ENCODE data around the gene POLRMT.
A peak's percentile ranks its signal among the peaks of the same experiment; 100 is the strongest.

The POLRMT gene

GRCh38 chr19:588093-588740, 45.1 kb downstream of the POLRMT start (continued):
- TF ChIP-seq ZNF629 (tag by site-specific recombination; IDR thresholded peaks at IDR 0.05) (peak; percentile 42), KLF10 (tag by site-specific recombination; IDR thresholded peaks at IDR 0.05) (peak; percentile 75), ZNF140 (tag by site-specific recombination; IDR thresholded peaks at IDR 0.05) (no peak), ZNF324 (tag by site-specific recombination; IDR thresholded peaks at IDR 0.05) (no peak), GFI1B (tag by site-specific recombination; IDR thresholded peaks at IDR 0.05) (no peak), ZNF112 (tag by site-specific recombination; IDR thresholded peaks at IDR 0.05) (no peak), KLF8 (tag by site-specific recombination; IDR thresholded peaks at IDR 0.05) (no peak; the same call in 1 of the 2 replicates), ZNF529 (tag by site-specific recombination; IDR thresholded peaks at IDR 0.05; ENCODE audit: insufficient replicate concordance) (no peak), ZBTB21 (tag by site-specific recombination; IDR thresholded peaks at IDR 0.05) (no peak), ZBTB20 (tag by site-specific recombination; IDR thresholded peaks at IDR 0.05) (peak; percentile 73; the same call in 1 of the 2 replicates), ZNF133 (tag by site-specific recombination; IDR thresholded peaks at IDR 0.05) (no peak), ZNF76 (tag by site-specific recombination; IDR thresholded peaks at IDR 0.05; ENCODE audit: borderline replicate concordance, low read depth) (no peak), ZFP69B (tag by site-specific recombination; IDR thresholded peaks at IDR 0.05) (no peak), ZNF24 (tag by site-specific recombination; IDR thresholded peaks at IDR 0.05) (no peak), OSR2 (tag by site-specific recombination; IDR thresholded peaks at IDR 0.05) (no peak), TSHZ1 (tag by site-specific recombination; IDR thresholded peaks at IDR 0.05; ENCODE audit: borderline replicate concordance) (no peak), ZNF292 (tag by site-specific recombination; IDR thresholded peaks at IDR 0.05; ENCODE audit: borderline replicate concordance, low read depth) (no peak), RBAK (tag by site-specific recombination; IDR thresholded peaks at IDR 0.05) (no peak), ZNF449 (tag by site-specific recombination; IDR thresholded peaks at IDR 0.05) (peak; percentile 89), ZNF202 (tag by site-specific recombination; IDR thresholded peaks at IDR 0.05; ENCODE audit: borderline replicate concordance) (no peak), ZNF48 (tag by site-specific recombination; IDR thresholded peaks at IDR 0.05) (no peak), HOXC10 (CRISPR knock-in tag; IDR thresholded peaks at IDR 0.05) (0 out of 2 replicates have a peak, but pooled peaks have one; percentile 37), BCL11B (tag by site-specific recombination; IDR thresholded peaks at IDR 0.05; ENCODE audit: low read depth) (peak; percentile 21; the same call in 1 of the 2 replicates), ZNF510 (tag by site-specific recombination; IDR thresholded peaks at IDR 0.05; ENCODE audit: insufficient replicate concordance) (no peak), ZNF549 (tag by site-specific recombination; IDR thresholded peaks at IDR 0.05) (no peak), ZNF157 (tag by site-specific recombination; IDR thresholded peaks at IDR 0.05) (no peak), OVOL3 (tag by site-specific recombination; IDR thresholded peaks at IDR 0.05) (no peak), ZNF664 (tag by site-specific recombination; IDR thresholded peaks at IDR 0.05) (no peak), ZNF596 (tag by site-specific recombination; IDR thresholded peaks at IDR 0.05) (no peak)
- TF ChIP-seq, protein P1, sequence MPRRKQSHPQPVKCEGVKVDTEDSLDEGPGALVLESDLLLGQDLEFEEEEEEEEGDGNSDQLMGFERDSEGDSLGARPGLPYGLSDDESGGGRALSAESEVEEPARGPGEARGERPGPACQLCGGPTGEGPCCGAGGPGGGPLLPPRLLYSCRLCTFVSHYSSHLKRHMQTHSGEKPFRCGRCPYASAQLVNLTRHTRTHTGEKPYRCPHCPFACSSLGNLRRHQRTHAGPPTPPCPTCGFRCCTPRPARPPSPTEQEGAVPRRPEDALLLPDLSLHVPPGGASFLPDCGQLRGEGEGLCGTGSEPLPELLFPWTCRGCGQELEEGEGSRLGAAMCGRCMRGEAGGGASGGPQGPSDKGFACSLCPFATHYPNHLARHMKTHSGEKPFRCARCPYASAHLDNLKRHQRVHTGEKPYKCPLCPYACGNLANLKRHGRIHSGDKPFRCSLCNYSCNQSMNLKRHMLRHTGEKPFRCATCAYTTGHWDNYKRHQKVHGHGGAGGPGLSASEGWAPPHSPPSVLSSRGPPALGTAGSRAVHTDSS (tag by site-specific recombination; IDR thresholded peaks at IDR 0.05), result no peak
